GM12878 (cell line): ENCODE data around the gene SCNN1A. TPM values are rescaled to one million over a fixed set of nuclear protein-coding genes. Genes with fewer than 3 reads are reported as not detected.

Experiments used
- ATAC-seq: fragments of 200-7000 bp; cut with Tn5 transposase; 3 replicates; pipeline ENCODE4 v1.9.1; 2020; ENCODE audit warnings: mild to moderate bottlenecking, moderate library complexity
- BruUV-seq: library from RNA; stranded (reverse); fragments of 400-500 nt; replicated peaks from 2 replicates; lab custom pipeline; 2021; lab: Mats Ljungman, UMichigan
- CTCF ChIA-PET: fragments of 300-600 bp; sonication (Branson Sonifier 250); formaldehyde crosslinking; extraction: SDS; loops from one replicate; lab custom pipeline; 2021; ENCODE audit warnings: inconsistent platforms; lab: Yijun Ruan, JAX
- POLR2A ChIA-PET: fragments of 350-600 bp; formaldehyde crosslinking; extraction: SDS; loops from one replicate; lab custom pipeline; 2021; ENCODE audit warnings: inconsistent platforms; lab: Charles Lee
- RAD21 ChIA-PET: fragments of 300-600 bp; sonication (Branson Sonifier 250); formaldehyde crosslinking; loops from one replicate; lab custom pipeline; 2023; ENCODE audit warnings: antibody characterized with exemption; ENCODE audit not compliant: unreplicated experiment; lab: Charles Lee
- SMC1A ChIA-PET: fragments of 300-600 bp; sonication (Branson Sonifier 250); formaldehyde crosslinking; loops from one replicate; lab custom pipeline; 2023; ENCODE audit not compliant: unreplicated experiment, uncharacterized antibody; lab: Charles Lee
- DNase-seq: peaks from one replicate; pipeline ENCODE4 v3.0.0-alpha.2; 2011; ENCODE audit warnings: low read depth, low spot score
- FAIRE-seq: peaks from 3 replicates; lab custom pipeline; 2011; peaks lifted over from hg19 to GRCh38; lab: Jason Lieb, UNC
- H2AFZ ChIP-seq: 2 replicates; pipeline ENCODE4 v1.6.0; 2011; ENCODE audit warnings: low read depth, low read length, control low read depth; ENCODE audit not compliant: control insufficient read depth
- H3K27ac ChIP-seq: 2 replicates; pipeline ENCODE4 v1.5.1; 2011; ENCODE audit warnings: control low read depth; ENCODE audit not compliant: control insufficient read depth, insufficient read depth
- H3K27me3 ChIP-seq, 2 experiments: replicated peaks in 1 of 2; 2 replicates each; pipeline versions ENCODE4 v1.6.0 to v1.6.1; 2011; ENCODE audit warnings: low read length in 1 of 2; ENCODE audit not compliant: control insufficient read depth in 2 of 2, insufficient read depth in 2 of 2
- H3K36me3 ChIP-seq, 2 experiments: 2 replicates each; pipeline ENCODE4 v1.5.1; 2011; ENCODE audit warnings: low read length in 1 of 2; ENCODE audit not compliant: control insufficient read depth in 2 of 2, insufficient read depth in 2 of 2
- H3K4me1 ChIP-seq: 2 replicates; pipeline ENCODE4 v1.6.1; 2011; ENCODE audit warnings: mild to moderate bottlenecking, low read length, moderate library complexity, mixed read lengths; ENCODE audit not compliant: control insufficient read depth, insufficient read depth
- H3K4me2 ChIP-seq: 2 replicates; pipeline ENCODE4 v1.6.0; 2011; ENCODE audit warnings: control low read depth; ENCODE audit not compliant: control insufficient read depth, insufficient read depth
- H3K4me3 ChIP-seq: fragments of 200-600 bp; sonication (generic); 2 replicates; pipeline ENCODE4 v1.5.1; 2016
- H3K79me2 ChIP-seq: 2 replicates; pipeline ENCODE4 v1.6.0; 2011; ENCODE audit warnings: low read length; ENCODE audit not compliant: control insufficient read depth, insufficient read depth
- H3K9ac ChIP-seq: 2 replicates; pipeline ENCODE4 v1.8.0; 2011; ENCODE audit warnings: low read length, control low read depth, mixed read lengths; ENCODE audit not compliant: control insufficient read depth, insufficient read depth
- H3K9me3 ChIP-seq: replicated peaks from 3 replicates; pipeline ENCODE4 v1.5.1; 2011; ENCODE audit warnings: mild to moderate bottlenecking, low read length; ENCODE audit not compliant: control insufficient read depth, insufficient read depth
- H4K20me1 ChIP-seq: 2 replicates; pipeline ENCODE4 v1.6.0; 2011; ENCODE audit not compliant: control insufficient read depth, insufficient read depth
- BCLAF1 ChIP-seq: fragments of 450-650 bp; IDR thresholded peaks from 2 replicates; pipeline ENCODE4 v1.6.1; 2017; ENCODE audit warnings: antibody characterized with exemption, mild to moderate bottlenecking, moderate library complexity
- IKZF1 ChIP-seq: fragments of 450-650 bp; conservative IDR thresholded peaks from 2 replicates; pipeline ENCODE4 v1.6.1; 2017; ENCODE audit warnings: antibody characterized with exemption, mild to moderate bottlenecking
- MAX ChIP-seq: IDR thresholded peaks from 2 replicates; pipeline ENCODE4 v1.6.1; 2012; ENCODE audit warnings: low read depth, low read length, improper control_type of control experiment
- MLLT1 ChIP-seq: fragments of 450-650 bp; IDR thresholded peaks from 2 replicates; pipeline ENCODE4 v1.6.1; 2016; ENCODE audit warnings: mild to moderate bottlenecking
- NR2C1 ChIP-seq: fragments of 450-650 bp; IDR thresholded peaks from 2 replicates; pipeline ENCODE4 v1.6.1; 2017; ENCODE audit warnings: antibody characterized with exemption, mild to moderate bottlenecking, moderate library complexity
- RFX5 ChIP-seq: IDR thresholded peaks from 2 replicates; pipeline ENCODE4 v1.6.1; 2011; ENCODE audit warnings: low read depth, low read length, improper control_type of control experiment
- SIN3A ChIP-seq: IDR thresholded peaks from 2 replicates; pipeline ENCODE4 v1.6.1; 2012; ENCODE audit warnings: low read depth, low read length, improper control_type of control experiment
- SREBF2 ChIP-seq: IDR thresholded peaks from 2 replicates; pipeline ENCODE4 v1.6.1; 2012; ENCODE audit warnings: mild to moderate bottlenecking, low read length
- STAT3 ChIP-seq: IDR thresholded peaks from 2 replicates; pipeline ENCODE4 v1.6.1; 2011; ENCODE audit warnings: low read depth, low read length, improper control_type of control experiment
- TCF3 ChIP-seq: IDR thresholded peaks from 2 replicates; pipeline ENCODE4 v1.6.1; 2012; ENCODE audit warnings: low read depth, mild to moderate bottlenecking, low read length, borderline replicate concordance; ENCODE audit not compliant: insufficient read depth
- USF2 ChIP-seq: IDR thresholded peaks from 2 replicates; pipeline ENCODE4 v1.6.1; 2011; ENCODE audit warnings: low read depth, low read length, improper control_type of control experiment, borderline replicate concordance
- YY1 ChIP-seq: IDR thresholded peaks from 2 replicates; pipeline ENCODE4 v1.6.1; 2011; ENCODE audit warnings: low read depth, mild to moderate bottlenecking, low read length
- ZSCAN29 ChIP-seq: fragments of 450-650 bp; IDR thresholded peaks from 2 replicates; pipeline ENCODE4 v1.6.1; 2017; ENCODE audit warnings: mild to moderate bottlenecking, moderate library complexity
- WGBS: methylation state at CpG from one replicate; pipeline ENCODE4 v1.1.6; 2016; ENCODE audit warnings: low lambda C conversion rate; ENCODE audit not compliant: insufficient replicate concordance, insufficient coverage; ENCODE audit errors: missing lambda C conversion rate; 5-methylcytosine and 5-hydroxymethylcytosine counted together
- in situ Hi-C: fragments of 300-500 bp; cut with MboI; formaldehyde crosslinking; loops from 9 replicates; pipeline ENCODE4 v1.14.3; 2018; ENCODE audit warnings: mixed read lengths
- intact Hi-C: fragments of 100-400 bp; cut with micrococcal nuclease; formaldehyde crosslinking; loops from one replicate; pipeline ENCODE4 v1.14.2; 2022; ENCODE audit not compliant: unreplicated experiment
- polyA plus RNA-seq, 11 experiments: library from polyadenylated mRNA; depleted of rRNA in 4 of 11; unstranded in 6 of 11; stranded (reverse) in 5 of 11; fragments of >200 nt; fragmentation: Nextera tagmentation in 4 of 11; fragmentation: Illumina TruSeq in 1 of 11; extraction: Ambion mirVana in 4 of 11; extraction: Trizol in 1 of 11; gene quantifications; 1 replicate in 1 of 11; 2 replicates in 10 of 11; pipeline versions ENCODE4 v1.2.1 to v1.2.3, GENCODE V29; 2011 to 2016; ENCODE audit warnings: inconsistent platforms in 2 of 11, missing spikeins in 2 of 11, low read depth in 1 of 11
- total RNA-seq, 4 experiments: library from RNA; depleted of rRNA in 3 of 4; stranded (reverse); fragments of >200 nt in 3 of 4; fragmentation: Illumina TruSeq in 1 of 4; extraction: Trizol in 1 of 4; gene quantifications; 2 replicates each; pipeline versions ENCODE4 v1.2.1 to v1.2.3, GENCODE V29; 2013 to 2021
- TF ChIP-seq, protein P1 (sequence below): fragments of 450-650 bp; IDR thresholded peaks from 2 replicates; pipeline ENCODE4 v1.6.1; 2016; ENCODE audit warnings: mild to moderate bottlenecking
- TF ChIP-seq, protein P2 (sequence below): fragments of 450-650 bp; IDR thresholded peaks from 2 replicates; pipeline ENCODE4 v1.6.1; 2018; ENCODE audit warnings: mild to moderate bottlenecking, low read depth, moderate library complexity; ENCODE audit not compliant: partially characterized antibody

Gene SCNN1A
- total and polyA plus RNA-seq, 10 of the 15 experiments (the other 5 are each of a cell fraction or from before 2014, with no cell fraction given): 0.14 to 0.69 TPM; not detected in 8

DNA sequence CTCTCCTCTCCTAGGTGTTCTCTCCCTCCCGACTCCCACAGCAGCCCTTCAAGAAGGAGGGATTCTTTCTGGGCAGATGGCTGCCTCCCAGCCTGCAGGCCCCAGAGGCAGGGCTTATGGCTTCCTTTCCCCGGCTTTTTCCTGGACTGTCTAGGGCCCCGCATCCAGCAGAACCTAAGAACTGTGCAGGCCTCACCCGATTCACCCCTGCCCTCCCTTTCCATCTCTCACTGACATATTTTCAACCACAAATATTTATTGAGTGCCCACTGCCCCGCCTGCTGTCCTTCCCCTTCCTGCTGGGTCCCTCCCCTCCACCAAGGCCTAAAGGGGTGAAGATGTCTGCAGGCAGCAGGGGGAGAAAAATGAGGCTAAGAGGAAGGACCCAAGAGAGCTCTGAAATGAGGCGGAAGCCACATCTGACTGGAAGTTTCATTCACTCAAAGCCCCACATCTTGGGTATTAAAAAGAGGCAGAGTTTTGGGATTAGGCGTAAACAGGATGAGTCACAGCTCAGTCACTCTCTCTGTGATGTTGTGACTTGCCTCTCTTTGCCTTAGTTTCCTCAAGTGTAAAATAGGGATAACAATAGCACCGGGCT lies 2.9 kb downstream of the SCNN1A start:
- no peak overlapping the region for H3K4me3 ChIP-seq
- FAIRE-seq: no peak
- H3K9me3 ChIP-seq: no peaks in the 10 kb centered on the region
- H3K79me2 ChIP-seq: no peaks in the 10 kb centered on the region
- H3K36me3 ChIP-seq: no peaks in the 10 kb centered on the region
- intact Hi-C loops: no loop called here
- H3K27ac ChIP-seq: no peak overlapping the region
- ChIA-PET CTCF (interaction anchor here (1.0 kb wide), 1 partner anchor 51 kb away, joined by 3 read pairs; no protein-coding TSS in a partner anchor), RAD21 (no interaction called here), SMC1A (no interaction called here), POLR2A (no interaction called here)
- in situ Hi-C loops: no loop called here
- WGBS: 20% methylated on average over 8 of the region's 8 CpGs
- no peak overlapping the region for H3K9ac ChIP-seq
- H3K4me1 ChIP-seq: peaks cover 10% of the 10 kb centered on the region; the same call in 1 of the 2 replicates
- H4K20me1 ChIP-seq: no peaks in the 10 kb centered on the region
- H3K4me2 ChIP-seq: no peak overlapping the region
- no TSS peak for BruUV-seq
- ATAC-seq: no peak
- no peak for DNase-seq
- H3K27me3 ChIP-seq: peaks cover 0 to 2% of the 10 kb centered on the region in 2 experiments; a peak in 2 of 4 replicates
- no peak overlapping the region for H2AFZ ChIP-seq
- no peak for TF ChIP-seq BCLAF1
- TF ChIP-seq STAT3: no peak
- TF ChIP-seq SIN3A: no peak
- no peak for TF ChIP-seq MAX
- no peak for TF ChIP-seq IKZF1
- TF ChIP-seq, protein P1, sequence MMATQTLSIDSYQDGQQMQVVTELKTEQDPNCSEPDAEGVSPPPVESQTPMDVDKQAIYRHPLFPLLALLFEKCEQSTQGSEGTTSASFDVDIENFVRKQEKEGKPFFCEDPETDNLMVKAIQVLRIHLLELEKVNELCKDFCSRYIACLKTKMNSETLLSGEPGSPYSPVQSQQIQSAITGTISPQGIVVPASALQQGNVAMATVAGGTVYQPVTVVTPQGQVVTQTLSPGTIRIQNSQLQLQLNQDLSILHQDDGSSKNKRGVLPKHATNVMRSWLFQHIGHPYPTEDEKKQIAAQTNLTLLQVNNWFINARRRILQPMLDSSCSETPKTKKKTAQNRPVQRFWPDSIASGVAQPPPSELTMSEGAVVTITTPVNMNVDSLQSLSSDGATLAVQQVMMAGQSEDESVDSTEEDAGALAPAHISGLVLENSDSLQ: no peak
- TF ChIP-seq SREBF2: no peak
- TF ChIP-seq RFX5: no peak
- TF ChIP-seq ZSCAN29: no peak
- TF ChIP-seq, protein P2, sequence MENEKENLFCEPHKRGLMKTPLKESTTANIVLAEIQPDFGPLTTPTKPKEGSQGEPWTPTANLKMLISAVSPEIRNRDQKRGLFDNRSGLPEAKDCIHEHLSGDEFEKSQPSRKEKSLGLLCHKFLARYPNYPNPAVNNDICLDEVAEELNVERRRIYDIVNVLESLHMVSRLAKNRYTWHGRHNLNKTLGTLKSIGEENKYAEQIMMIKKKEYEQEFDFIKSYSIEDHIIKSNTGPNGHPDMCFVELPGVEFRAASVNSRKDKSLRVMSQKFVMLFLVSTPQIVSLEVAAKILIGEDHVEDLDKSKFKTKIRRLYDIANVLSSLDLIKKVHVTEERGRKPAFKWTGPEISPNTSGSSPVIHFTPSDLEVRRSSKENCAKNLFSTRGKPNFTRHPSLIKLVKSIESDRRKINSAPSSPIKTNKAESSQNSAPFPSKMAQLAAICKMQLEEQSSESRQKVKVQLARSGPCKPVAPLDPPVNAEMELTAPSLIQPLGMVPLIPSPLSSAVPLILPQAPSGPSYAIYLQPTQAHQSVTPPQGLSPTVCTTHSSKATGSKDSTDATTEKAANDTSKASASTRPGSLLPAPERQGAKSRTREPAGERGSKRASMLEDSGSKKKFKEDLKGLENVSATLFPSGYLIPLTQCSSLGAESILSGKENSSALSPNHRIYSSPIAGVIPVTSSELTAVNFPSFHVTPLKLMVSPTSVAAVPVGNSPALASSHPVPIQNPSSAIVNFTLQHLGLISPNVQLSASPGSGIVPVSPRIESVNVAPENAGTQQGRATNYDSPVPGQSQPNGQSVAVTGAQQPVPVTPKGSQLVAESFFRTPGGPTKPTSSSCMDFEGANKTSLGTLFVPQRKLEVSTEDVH: no peak
- TF ChIP-seq TCF3: no peak
- no peak for TF ChIP-seq USF2
- no peak for TF ChIP-seq MLLT1
- no peak for TF ChIP-seq YY1
- TF ChIP-seq NR2C1: no peak
